Osteocyte (in vitro differentiated cells): Measurements from ENCODE around the gene TNFAIP8. TPM values are rescaled to one million over a fixed set of nuclear protein-coding genes. Genes with fewer than 3 reads are reported as not detected.

Experiments
- DNase-seq: peaks from one replicate; pipeline ENCODE4 v3.0.0; 2021; ENCODE audit warnings: mixed read lengths; ENCODE audit not compliant: unreplicated experiment; ENCODE audit errors: extremely low spot score
- H3K27ac Mint-ChIP-seq: one replicate; pipeline ENCODE4 v1.8.0; 2021; ENCODE audit warnings: mild to moderate bottlenecking, mixed read lengths; ENCODE audit not compliant: unreplicated experiment
- H3K27me3 Mint-ChIP-seq: one replicate; pipeline ENCODE4 v1.8.0; 2021; ENCODE audit warnings: mixed read lengths; ENCODE audit not compliant: unreplicated experiment
- H3K36me3 Mint-ChIP-seq: one replicate; pipeline ENCODE4 v1.8.0; 2021; ENCODE audit warnings: mixed read lengths; ENCODE audit not compliant: unreplicated experiment
- H3K4me1 Mint-ChIP-seq: one replicate; pipeline ENCODE4 v1.8.0; 2021; ENCODE audit warnings: mixed read lengths; ENCODE audit not compliant: unreplicated experiment
- H3K4me3 Mint-ChIP-seq: one replicate; pipeline ENCODE4 v1.8.0; 2021; ENCODE audit warnings: mild to moderate bottlenecking, moderate library complexity, mixed read lengths; ENCODE audit not compliant: unreplicated experiment
- H3K9me3 Mint-ChIP-seq: one replicate; pipeline ENCODE4 v1.8.0; 2021; ENCODE audit warnings: mixed read lengths; ENCODE audit not compliant: unreplicated experiment
- CTCF ChIP-seq: fragments of 200-600 bp; sonication (generic); IDR thresholded peaks from 2 replicates; pipeline ENCODE4 v1.5.0; 2021; ENCODE audit warnings: antibody characterized with exemption, mild to moderate bottlenecking, moderate library complexity
- total RNA-seq: library from RNA; stranded (reverse); gene quantifications from 2 replicates; pipeline ENCODE4 v1.2.1, GENCODE V29; 2021

Gene TNFAIP8
- total RNA-seq, 1 donor from 2014 or later = 13.3 TPM

GRCh38 chr5:119398727-119399466 is 43.1 kb downstream of the TNFAIP8 start:
- no peaks in the 10 kb centered on the region for H3K36me3 Mint-ChIP-seq
- H3K4me1 Mint-ChIP-seq = peaks cover 44% of the 10 kb centered on the region
- DNase-seq = no peak
- H3K4me3 Mint-ChIP-seq = no peak overlapping the region
- H3K27ac Mint-ChIP-seq = peak overlapping the region; percentile 88
- no peaks in the 10 kb centered on the region for H3K9me3 Mint-ChIP-seq
- H3K27me3 Mint-ChIP-seq = no peaks in the 10 kb centered on the region
- TF ChIP-seq CTCF = no peak

GRCh38 chr5:119400245-119400644 is 44.4 kb downstream of the TNFAIP8 start:
- Mint-ChIP-seq H3K4me1 (peaks cover 38% of the 10 kb centered on the region), H3K27ac (no peak overlapping the region), H3K4me3 (no peak overlapping the region), H3K9me3 (no peaks in the 10 kb centered on the region), H3K27me3 (no peaks in the 10 kb centered on the region), H3K36me3 (no peaks in the 10 kb centered on the region)
- TF ChIP-seq CTCF = no peak
- no peak for DNase-seq

GRCh38 chr5:119402081-119402480 is 46.3 kb downstream of the TNFAIP8 start:
- Mint-ChIP-seq H3K27me3 (no peaks in the 10 kb centered on the region), H3K27ac (no peak overlapping the region), H3K36me3 (no peaks in the 10 kb centered on the region), H3K9me3 (no peaks in the 10 kb centered on the region), H3K4me3 (no peak overlapping the region), H3K4me1 (peaks cover 29% of the 10 kb centered on the region)
- no peak for TF ChIP-seq CTCF
- DNase-seq = no peak

- Mint-ChIP-seq H3K9me3 (no peaks in the 10 kb centered on the region), H3K27ac (no peak overlapping the region), H3K36me3 (no peaks in the 10 kb centered on the region)
Measured at GRCh38 chr5:119402555-119402954, 46.7 kb downstream of the TNFAIP8 start.

More at GRCh38 chr5:119402555-119402954, 46.7 kb downstream of the TNFAIP8 start:
- no peak for TF ChIP-seq CTCF
- Mint-ChIP-seq H3K27me3 (no peaks in the 10 kb centered on the region), H3K4me1 (peaks cover 24% of the 10 kb centered on the region), H3K4me3 (no peak overlapping the region)
- DNase-seq = no peak
